ENCODE results near the gene RMND1.

DNA sequence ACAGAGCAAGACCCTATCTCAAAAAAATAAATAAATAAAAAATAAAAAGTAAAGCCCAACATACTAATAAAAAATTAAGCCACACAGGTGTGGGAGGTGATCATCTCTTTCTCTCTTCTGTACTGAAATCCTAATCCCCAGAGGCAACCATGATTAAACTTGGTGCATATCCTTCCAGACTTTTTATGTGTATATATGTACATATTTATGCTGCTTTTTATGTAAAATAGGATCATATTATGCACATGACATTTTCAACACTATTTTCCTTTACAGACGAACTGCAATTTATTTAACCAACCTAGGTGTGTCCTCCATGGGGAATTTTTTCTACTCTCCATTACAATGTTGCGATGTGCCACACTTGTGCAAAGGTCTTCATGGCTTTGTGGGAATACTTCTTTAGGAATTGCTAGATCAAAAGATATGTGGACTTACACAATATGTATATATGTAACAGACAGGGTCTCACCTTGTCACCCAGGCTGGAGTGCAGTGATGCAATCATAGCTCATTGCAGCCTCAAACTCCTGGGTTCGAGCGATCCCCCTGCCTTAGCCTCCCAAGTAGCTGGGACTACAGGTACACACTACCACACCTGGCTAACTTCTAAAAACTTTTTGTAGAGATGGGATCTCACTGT, 23.7 kb downstream of the RMND1 start:
- TF ChIP-seq CTCF (IDR thresholded peaks at IDR 0.05; ENCODE audit: insufficient read depth, low read length) (no peak), POLR2AphosphoS5 (IDR thresholded peaks at IDR 0.05; ENCODE audit: low read depth) (no peak), SPI1 (IDR thresholded peaks at IDR 0.05; ENCODE audit: borderline replicate concordance, low read depth) (no peak)
- TF ChIP-seq, protein P1, sequence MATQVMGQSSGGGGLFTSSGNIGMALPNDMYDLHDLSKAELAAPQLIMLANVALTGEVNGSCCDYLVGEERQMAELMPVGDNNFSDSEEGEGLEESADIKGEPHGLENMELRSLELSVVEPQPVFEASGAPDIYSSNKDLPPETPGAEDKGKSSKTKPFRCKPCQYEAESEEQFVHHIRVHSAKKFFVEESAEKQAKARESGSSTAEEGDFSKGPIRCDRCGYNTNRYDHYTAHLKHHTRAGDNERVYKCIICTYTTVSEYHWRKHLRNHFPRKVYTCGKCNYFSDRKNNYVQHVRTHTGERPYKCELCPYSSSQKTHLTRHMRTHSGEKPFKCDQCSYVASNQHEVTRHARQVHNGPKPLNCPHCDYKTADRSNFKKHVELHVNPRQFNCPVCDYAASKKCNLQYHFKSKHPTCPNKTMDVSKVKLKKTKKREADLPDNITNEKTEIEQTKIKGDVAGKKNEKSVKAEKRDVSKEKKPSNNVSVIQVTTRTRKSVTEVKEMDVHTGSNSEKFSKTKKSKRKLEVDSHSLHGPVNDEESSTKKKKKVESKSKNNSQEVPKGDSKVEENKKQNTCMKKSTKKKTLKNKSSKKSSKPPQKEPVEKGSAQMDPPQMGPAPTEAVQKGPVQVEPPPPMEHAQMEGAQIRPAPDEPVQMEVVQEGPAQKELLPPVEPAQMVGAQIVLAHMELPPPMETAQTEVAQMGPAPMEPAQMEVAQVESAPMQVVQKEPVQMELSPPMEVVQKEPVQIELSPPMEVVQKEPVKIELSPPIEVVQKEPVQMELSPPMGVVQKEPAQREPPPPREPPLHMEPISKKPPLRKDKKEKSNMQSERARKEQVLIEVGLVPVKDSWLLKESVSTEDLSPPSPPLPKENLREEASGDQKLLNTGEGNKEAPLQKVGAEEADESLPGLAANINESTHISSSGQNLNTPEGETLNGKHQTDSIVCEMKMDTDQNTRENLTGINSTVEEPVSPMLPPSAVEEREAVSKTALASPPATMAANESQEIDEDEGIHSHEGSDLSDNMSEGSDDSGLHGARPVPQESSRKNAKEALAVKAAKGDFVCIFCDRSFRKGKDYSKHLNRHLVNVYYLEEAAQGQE (IDR thresholded peaks at IDR 0.05; ENCODE audit: insufficient replicate concordance, low read depth) = no peak
